Osteocyte (in vitro differentiated cells): ENCODE measurements around the gene BMPR2. TPM values are rescaled to one million over a fixed set of nuclear protein-coding genes. Genes with fewer than 3 reads are reported as not detected.
"Not testable (repeated sequence)": the region's sequence is repeated elsewhere in the genome, so short reads cannot be mapped to it uniquely, and the experiment has no call there.

Source experiments
- DNase-seq: peaks from one replicate; pipeline ENCODE4 v3.0.0; 2021; ENCODE audit warnings: mixed read lengths; ENCODE audit not compliant: unreplicated experiment; ENCODE audit errors: extremely low spot score
- H3K27ac Mint-ChIP-seq: one replicate; pipeline ENCODE4 v1.8.0; 2021; ENCODE audit warnings: mild to moderate bottlenecking, mixed read lengths; ENCODE audit not compliant: unreplicated experiment
- H3K27me3 Mint-ChIP-seq: one replicate; pipeline ENCODE4 v1.8.0; 2021; ENCODE audit warnings: mixed read lengths; ENCODE audit not compliant: unreplicated experiment
- H3K36me3 Mint-ChIP-seq: one replicate; pipeline ENCODE4 v1.8.0; 2021; ENCODE audit warnings: mixed read lengths; ENCODE audit not compliant: unreplicated experiment
- H3K4me1 Mint-ChIP-seq: one replicate; pipeline ENCODE4 v1.8.0; 2021; ENCODE audit warnings: mixed read lengths; ENCODE audit not compliant: unreplicated experiment
- H3K4me3 Mint-ChIP-seq: one replicate; pipeline ENCODE4 v1.8.0; 2021; ENCODE audit warnings: mild to moderate bottlenecking, moderate library complexity, mixed read lengths; ENCODE audit not compliant: unreplicated experiment
- H3K9me3 Mint-ChIP-seq: one replicate; pipeline ENCODE4 v1.8.0; 2021; ENCODE audit warnings: mixed read lengths; ENCODE audit not compliant: unreplicated experiment
- total RNA-seq: library from RNA; stranded (reverse); gene quantifications from 2 replicates; pipeline ENCODE4 v1.2.1, GENCODE V29; 2021
- TF ChIP-seq, protein P1 (sequence below): fragments of 200-600 bp; sonication (generic); IDR thresholded peaks from 2 replicates; pipeline ENCODE4 v1.5.0; 2021; ENCODE audit warnings: antibody characterized with exemption, mild to moderate bottlenecking, moderate library complexity

The BMPR2 gene
- total RNA-seq, 1 donor from 2014 or later = 92.3 TPM

DNA sequence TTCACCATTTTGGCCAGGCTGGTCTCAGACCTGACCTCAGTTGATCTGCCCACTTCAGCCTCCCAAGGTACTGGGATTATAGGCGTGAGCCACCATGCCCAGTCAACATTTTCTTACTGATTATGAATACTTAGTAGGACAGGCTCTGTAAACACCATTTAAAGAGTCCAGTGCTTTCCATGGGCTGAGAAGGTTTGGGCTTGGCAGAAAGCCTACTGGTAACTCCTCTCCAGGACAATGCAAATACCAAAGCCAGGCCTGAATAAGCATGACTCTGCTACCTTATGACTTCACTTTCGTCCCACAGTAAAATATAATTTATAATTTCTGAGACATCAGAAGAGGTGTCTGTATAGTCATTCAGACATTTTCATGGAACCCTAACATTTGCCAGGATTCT lies 198.4 kb downstream of the BMPR2 start:
- no peaks in the 10 kb centered on the region for H3K9me3 Mint-ChIP-seq
- TF ChIP-seq, protein P1, sequence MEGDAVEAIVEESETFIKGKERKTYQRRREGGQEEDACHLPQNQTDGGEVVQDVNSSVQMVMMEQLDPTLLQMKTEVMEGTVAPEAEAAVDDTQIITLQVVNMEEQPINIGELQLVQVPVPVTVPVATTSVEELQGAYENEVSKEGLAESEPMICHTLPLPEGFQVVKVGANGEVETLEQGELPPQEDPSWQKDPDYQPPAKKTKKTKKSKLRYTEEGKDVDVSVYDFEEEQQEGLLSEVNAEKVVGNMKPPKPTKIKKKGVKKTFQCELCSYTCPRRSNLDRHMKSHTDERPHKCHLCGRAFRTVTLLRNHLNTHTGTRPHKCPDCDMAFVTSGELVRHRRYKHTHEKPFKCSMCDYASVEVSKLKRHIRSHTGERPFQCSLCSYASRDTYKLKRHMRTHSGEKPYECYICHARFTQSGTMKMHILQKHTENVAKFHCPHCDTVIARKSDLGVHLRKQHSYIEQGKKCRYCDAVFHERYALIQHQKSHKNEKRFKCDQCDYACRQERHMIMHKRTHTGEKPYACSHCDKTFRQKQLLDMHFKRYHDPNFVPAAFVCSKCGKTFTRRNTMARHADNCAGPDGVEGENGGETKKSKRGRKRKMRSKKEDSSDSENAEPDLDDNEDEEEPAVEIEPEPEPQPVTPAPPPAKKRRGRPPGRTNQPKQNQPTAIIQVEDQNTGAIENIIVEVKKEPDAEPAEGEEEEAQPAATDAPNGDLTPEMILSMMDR = no peak
- H3K4me3 Mint-ChIP-seq = no peak overlapping the region
- H3K27ac Mint-ChIP-seq = no peak overlapping the region
- no peaks in the 10 kb centered on the region for H3K4me1 Mint-ChIP-seq
- no peak for DNase-seq
- H3K27me3 Mint-ChIP-seq = no peaks in the 10 kb centered on the region
- no peaks in the 10 kb centered on the region for H3K36me3 Mint-ChIP-seq

DNA sequence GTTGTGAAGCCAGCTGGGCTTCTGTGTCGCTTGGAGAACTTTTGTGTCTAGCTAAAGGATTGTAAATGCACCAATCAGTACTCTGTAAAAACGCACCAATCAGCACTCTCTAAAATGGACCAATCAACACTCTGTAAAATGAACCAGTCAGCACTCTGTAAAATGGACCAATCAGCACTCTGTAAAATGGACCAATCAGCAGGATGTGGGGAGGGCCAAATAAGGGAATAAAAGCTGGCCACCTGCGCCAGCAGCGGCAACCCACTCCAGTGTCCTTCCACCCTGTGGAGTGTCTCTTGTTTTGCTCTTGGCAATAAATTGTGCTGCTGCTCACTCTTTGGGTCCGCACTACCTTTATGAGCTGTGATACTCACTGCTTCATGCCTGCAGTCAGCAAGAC lies 199.1 kb downstream of the BMPR2 start:
- not testable (repeated sequence) for H3K9me3 Mint-ChIP-seq, H3K4me1 Mint-ChIP-seq, H3K27me3 Mint-ChIP-seq, DNase-seq, H3K27ac Mint-ChIP-seq, H3K4me3 Mint-ChIP-seq, H3K36me3 Mint-ChIP-seq

DNA sequence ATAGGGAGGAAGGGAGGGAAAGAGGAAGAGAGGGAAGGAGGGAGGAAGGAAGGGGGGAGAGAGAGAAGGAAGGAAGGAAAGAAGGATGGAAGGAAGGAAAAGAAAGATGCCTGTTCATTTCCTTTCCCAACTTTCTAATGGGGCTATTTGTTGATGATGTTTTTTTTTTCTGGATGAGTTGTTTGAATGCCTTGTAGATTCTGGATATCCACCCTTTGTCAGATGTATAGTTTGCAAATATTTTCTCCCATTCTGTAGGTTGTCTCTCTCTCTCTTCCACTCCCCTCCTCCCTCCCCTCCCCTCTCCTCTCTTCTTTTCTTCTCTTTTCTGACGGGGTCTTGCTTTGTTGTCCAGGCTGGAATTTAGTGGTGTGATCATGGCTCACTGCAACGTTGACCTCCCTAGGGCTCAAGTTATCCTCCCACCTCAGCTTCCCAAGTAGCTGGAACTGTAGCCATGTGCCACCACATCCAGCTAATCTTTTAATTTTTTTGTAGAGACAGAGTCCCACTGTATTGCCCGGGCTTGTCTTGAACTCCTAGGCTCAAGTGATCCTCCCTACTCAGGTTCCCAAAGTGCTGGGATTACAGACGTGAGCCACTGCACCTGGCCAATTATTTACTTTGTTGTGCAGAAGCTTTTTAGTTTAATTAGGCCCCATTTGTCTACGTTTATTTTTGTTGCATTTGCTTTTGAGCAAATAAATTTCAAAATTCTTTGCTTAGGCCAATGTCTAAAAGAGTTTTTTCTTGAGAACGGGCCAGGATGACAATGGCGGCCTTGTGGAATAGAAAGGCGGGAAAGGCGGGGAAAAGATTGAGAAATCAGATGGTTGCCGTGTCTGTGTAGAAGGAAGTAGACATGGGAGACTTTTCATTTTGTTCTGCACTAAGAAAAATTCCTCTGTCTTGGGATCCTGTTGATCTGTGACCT lies 201.4 kb downstream of the BMPR2 start:
- H3K36me3 Mint-ChIP-seq = no peaks in the 10 kb centered on the region
- TF ChIP-seq, protein P1 = no peak
- H3K27ac Mint-ChIP-seq = no peak overlapping the region
- no peak for DNase-seq
- no peaks in the 10 kb centered on the region for H3K4me1 Mint-ChIP-seq
- H3K9me3 Mint-ChIP-seq = no peaks in the 10 kb centered on the region
- H3K27me3 Mint-ChIP-seq = no peaks in the 10 kb centered on the region
- H3K4me3 Mint-ChIP-seq = no peak overlapping the region

DNA sequence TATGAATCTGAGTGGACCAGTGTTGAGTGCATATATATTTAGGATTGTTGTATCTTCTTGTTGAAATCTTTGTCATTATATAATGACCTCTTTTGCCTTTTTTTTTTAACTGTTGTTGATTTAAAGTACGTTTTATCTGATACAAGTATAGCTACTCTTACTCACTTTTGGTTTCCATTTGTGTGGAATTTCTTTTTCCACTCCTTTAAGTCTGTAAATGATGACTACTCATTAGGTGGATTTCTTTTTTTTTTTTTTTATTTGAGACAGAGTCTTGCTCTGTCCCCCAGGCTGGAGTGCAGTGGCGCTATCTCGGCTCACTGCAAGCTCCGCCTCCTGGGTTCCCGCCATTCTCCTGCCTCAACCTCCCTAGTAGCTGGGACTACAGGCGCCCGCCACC lies 206.7 kb downstream of the BMPR2 start:
- H3K36me3 Mint-ChIP-seq, H3K9me3 Mint-ChIP-seq, H3K4me3 Mint-ChIP-seq, H3K27ac Mint-ChIP-seq, DNase-seq, H3K27me3 Mint-ChIP-seq, H3K4me1 Mint-ChIP-seq: not testable (repeated sequence)

DNA sequence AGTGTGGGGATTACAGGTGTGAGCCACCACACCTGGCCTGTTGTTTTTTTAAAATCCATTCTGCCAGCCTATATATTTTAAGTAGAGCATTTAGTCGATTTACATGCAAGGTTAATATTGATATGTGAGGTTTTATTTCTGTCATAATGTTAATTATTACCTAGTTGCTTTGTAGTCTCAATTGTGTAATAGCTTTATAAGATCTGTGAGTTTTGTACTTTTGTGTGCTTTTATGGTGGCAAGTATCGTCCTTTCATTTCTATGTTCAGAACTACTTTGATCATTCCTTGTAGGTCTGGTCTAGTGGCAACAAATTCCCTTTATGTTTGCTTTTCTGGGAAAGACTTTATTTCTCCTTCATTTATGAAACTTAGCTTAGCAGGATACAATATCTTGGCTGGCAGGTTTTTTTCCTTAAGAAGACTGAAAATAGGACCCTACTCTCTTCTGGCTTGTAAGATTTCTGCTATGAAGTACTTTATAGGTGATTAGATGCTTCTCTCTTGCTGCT lies 207.6 kb downstream of the BMPR2 start:
- no peak for DNase-seq
- TF ChIP-seq, protein P1 = no peak
- H3K4me1 Mint-ChIP-seq = peaks cover 5% of the 10 kb centered on the region
- H3K9me3 Mint-ChIP-seq = peaks cover 7% of the 10 kb centered on the region
- no peaks in the 10 kb centered on the region for H3K36me3 Mint-ChIP-seq
- H3K4me3 Mint-ChIP-seq = no peak overlapping the region
- H3K27ac Mint-ChIP-seq = no peak overlapping the region
- H3K27me3 Mint-ChIP-seq = no peaks in the 10 kb centered on the region
